NCI-H1105 treated with DMSO at 0.1 percent for 48 hours (cell line): ENCODE results near the gene BMP7.
"Not testable (repeated sequence)": the region's sequence is repeated elsewhere in the genome, so short reads cannot be mapped to it uniquely, and the experiment has no call there.

ENCODE experiments used
- DNase-seq: peaks from one replicate; lab custom pipeline; 2025; lab: John Stamatoyannopoulos, UW

Gene BMP7

DNA sequence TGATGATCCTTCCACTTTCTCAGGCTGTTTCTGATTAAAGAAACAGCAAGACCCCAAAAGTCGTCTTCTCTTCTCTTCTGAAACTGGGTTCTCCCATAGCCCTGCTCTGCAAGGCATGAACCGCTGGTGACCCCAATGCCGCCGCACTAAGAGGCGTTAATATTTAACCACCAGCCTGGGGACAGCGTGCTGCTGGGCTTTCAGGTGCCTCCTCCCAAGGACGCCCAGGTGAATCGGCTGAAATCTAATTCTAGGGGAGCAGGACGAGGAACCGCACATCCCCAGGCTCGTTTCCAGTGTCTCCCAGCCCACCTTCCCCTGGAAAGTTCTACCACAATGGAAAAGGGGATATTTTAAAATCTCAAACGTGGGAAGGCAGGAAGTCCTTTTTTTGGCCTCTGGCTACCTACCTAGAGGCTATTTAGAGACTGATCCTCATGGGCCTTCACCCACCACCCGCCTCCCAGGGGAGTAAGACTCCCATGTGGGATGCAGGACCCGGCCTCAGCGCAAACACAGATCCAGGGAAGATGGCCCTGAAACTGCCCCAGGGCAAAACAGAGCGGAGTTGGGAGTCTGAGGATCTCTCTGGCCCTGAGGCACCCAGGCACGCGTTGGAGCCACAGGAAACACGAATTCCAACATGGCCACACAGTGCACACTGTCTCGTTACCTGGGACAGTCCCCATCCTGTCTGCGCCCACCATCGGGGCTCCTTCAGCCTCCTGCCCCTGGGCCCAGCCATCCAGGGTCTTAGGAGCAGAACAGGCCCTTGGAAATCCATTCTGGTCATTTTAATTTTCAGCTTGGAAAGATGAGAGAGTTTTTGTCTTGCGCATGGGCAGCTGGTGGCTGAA, 56.2 kb downstream of the BMP7 start:
- no peak for DNase-seq

DNA sequence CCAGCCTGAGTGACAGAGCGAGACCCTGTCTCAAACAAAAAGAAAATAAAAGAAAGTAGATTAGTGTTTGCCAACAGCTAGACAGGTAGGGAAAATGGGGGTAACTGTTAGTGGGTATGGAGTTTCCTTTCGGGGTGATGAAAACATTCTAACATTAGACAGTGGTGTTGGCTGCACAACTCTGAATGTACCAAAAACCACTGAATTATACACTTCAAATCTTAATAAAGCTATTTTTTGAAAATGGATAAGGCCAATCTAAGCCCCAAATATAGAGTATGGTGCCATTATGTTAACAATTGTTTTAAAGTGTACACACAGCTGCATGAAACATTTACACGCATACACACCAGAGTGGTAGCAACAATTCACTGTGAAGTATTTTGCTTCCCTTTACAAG, 57.0 kb downstream of the BMP7 start:
- no peak for DNase-seq

DNA sequence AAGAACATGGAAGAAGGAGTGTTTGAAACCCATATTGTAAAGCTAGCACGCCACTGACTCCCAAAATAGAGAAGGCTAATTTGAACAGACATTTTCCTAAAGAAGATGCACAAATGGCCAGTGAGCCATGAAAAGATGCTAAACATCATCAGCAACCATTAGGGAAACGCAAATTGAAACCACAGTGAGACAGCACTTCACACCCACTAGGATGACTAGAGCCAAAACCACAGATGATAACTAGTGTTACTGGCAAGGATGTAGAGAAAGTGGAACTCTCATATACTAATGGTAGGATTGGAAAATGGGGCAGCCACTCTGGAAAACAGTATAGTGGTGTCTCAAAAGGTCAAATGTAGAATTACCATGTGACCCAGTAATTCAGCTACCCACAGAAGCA, 58.2 kb downstream of the BMP7 start:
- DNase-seq: no peak

DNA sequence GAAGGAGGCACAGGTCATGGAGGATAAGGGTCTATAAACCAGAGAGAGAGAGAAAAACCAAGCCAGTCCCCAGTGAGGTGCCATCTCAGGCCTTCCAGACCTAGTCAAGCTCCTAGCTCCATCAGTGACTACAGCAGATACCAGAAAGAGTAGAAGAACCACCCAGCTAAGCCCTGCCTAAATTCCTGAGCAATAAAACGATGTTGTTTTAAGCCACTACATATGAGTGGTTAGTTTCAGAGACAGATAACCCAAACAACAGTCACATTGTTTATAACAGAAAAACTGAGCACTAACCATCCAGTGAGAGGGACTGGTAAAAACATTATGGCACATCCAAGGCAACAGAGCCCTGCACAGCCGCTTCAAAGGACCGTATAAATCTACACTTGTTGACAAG, 59.2 kb downstream of the BMP7 start:
- no peak for DNase-seq

DNA sequence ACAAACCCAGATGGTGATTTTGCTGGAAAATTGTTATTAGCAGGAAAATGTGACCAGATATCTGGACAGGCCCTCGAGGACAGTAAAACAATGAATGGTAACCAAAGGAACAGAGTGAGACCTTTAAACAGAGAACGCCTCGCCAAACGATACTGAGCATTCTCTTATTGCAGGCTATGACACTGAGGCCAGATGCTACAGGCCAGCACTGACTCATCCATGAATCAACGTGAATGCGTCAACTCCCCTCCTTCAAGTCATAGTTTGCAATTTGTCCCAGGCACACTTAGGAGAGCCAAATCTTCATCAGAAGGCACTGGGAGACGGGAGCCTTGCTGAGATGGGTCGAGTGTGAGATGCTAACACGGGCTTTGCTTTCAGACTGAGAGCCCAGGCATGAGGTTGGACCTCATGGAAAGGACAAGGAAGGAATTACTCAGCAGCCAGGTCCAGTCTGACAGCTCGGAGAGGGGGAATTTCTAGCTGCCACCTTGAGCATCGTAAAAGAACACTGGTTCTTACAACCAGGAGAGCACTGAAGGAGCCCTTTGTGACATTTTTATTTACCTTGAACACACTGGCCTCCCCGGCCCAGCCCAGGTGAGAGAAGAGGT, 60.7 kb downstream of the BMP7 start:
- no peak for DNase-seq

DNA sequence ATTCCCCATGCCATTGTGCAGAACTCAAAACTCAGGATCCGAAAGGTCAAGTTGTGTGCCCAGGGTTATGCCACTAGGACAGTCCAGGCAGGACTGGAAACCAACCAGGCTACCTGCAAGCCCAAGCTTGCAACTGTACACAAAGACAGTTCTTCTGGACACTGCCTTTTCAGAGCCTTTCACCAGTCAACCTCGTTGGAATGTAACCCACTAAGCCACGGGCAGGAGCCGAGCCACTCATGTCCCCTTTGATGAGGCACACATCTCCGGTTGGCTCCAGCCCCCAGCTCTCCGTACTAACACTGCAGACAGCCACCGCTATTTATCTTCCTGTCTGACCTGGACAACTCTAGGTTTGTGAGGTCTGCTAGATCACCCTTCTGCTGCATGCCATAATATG, 62.5 kb downstream of the BMP7 start:
- no peak for DNase-seq

DNA sequence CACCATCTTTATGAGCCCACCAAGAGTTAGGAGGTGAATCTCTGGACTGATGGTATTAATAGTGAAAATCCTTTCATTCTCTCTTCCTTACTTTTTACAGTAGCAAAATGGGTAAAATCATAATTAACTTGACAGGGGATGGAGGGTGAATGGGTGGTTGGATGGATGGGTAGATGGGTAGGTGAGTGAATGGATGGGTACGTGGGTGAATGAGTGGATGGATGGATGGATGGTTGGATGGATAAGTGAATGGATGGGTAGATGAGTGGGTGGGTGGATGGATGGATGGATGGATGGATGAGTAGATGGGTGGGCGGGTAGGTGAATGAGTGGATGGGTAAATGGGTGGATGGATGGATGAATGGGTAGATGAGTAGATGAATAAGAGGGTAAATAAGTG, 63.2 kb downstream of the BMP7 start:
- no peak for DNase-seq

DNA sequence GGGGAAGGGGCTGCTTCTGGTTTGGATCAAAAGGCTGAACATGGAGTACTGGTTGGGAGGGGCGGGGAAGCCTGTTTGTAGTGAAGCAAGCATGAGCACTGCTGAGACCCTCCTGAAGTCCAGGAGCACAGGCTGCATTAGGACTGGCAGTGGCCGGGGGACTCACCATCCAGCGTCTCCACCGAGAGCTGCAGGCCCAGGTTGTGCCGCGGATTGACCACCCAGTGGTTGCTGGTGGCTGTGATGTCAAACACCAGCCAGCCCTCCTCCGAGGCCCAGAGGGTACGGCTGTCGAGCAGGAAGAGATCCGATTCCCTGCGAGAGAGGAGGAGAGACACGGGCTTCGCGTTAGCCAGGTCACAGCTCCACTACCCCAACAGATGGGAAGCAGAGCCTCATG, 64.1 kb downstream of the BMP7 start:
- no peak for DNase-seq

DNA sequence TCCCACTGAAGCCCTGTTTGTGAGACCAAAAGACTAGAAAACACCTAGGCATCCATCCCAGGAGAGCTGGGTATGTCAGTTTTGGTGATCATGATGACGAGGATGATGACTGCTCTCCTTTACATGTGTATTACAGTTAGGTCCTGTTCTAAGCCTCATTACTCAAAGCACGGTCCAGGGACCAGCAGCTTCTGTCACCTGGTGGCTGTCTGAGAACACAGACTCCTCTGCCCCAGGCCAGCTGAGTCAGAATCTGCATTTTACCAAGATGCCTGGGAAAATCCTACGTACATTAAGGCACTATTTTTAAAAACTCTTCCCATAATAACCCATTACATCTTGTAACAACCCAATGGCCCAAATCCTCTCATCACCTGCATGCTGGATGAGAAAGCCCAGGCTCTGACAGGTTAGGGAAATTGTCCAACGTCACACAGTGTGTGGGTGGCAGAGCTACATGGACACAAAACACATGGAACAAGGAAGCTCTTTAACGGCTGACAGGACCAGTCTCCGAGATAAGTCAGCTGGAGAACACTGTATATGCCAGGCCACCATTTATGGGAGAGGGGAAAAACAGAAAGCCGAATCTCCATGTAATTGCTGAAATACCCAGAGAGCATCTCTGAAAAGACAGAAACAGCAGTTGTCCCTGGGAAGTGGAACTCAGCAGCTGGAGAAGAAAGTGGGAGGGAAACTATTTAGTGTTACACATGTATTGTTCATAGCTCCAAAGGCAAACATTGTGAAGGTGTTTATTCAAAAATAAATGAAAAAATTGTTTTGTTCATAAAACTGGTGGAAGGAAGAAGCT, 65.4 kb downstream of the BMP7 start:
- no peak for DNase-seq

DNA sequence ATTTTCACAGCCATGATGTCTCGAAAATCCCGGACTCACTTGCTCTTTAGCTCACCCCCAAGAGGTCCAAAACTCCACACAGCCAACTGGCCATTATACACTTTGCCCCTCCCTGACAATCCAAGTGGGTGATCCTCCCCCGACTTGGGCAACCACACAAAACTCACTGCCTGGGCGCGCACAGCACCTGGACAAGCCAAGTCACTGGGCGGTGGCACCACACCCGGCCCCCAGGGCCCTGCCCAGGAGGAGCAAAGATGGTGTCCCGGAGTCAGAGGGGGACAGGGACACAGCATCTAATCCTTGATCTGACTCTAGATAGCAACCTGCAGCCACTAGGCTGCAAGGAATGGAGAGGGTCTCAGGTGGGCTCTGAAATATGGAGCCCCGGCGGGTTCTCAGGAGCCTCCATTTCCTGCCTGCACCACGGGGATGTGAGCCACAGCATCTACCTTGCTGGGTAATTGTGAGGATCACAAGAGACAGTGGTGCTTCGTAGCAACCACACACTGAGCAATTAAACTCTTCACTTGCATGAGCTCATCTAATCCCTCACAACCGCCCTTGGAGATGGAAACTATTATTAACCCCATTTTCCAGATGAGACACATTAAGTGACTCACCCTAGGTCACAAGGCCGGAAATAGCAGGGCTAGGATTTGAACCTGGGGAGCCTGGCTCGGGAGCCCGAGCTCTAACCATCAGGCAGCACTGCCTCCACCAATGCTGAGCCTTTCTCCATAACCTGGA, 66.6 kb downstream of the BMP7 start:
- DNase-seq: no peak

DNA sequence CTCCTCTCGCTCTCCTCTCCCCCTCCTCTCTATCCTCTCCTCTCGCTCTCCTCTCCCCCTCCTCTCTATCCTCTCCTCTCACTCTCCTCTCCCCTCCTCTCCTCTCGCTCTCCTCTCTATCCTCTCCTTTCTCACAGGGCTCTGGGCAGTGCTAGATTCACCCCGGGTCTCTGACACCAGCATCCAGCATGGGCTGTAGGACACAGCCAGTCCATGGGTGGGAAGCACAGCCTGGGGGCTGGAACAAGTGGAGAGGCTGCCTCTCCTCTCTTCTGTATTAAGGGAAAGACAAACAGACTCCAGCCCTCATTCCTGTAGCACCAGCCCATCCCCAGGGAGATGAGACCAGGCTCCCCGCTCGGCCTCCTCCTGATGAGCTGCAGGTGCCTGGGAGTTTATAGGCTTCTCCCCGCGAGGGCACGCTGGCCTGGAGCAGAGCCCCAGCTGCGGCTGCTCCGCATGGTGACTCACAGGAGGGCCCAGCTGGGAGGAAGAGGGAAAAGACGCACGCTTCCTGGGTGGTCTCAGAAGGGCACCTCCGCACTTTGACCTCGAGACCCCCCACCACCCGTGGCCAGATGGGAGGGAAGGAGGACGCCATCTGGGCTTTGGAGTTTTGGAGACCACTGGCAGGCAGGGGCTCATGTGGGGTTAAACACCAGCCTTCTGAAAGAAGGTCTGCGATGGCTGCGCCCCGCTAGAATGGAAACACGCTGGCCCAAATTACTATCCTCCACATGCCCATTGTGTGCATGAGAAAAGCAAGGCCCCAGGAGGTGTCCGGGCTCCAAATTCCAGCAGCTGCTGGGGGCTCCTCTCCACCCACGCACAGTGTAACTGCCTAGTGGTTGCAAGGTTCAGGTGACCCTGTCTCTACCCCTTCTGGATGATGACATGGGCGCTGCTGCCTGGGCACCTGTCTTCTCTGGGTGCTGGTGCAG, 68.0 kb downstream of the BMP7 start:
- no peak for DNase-seq

DNA sequence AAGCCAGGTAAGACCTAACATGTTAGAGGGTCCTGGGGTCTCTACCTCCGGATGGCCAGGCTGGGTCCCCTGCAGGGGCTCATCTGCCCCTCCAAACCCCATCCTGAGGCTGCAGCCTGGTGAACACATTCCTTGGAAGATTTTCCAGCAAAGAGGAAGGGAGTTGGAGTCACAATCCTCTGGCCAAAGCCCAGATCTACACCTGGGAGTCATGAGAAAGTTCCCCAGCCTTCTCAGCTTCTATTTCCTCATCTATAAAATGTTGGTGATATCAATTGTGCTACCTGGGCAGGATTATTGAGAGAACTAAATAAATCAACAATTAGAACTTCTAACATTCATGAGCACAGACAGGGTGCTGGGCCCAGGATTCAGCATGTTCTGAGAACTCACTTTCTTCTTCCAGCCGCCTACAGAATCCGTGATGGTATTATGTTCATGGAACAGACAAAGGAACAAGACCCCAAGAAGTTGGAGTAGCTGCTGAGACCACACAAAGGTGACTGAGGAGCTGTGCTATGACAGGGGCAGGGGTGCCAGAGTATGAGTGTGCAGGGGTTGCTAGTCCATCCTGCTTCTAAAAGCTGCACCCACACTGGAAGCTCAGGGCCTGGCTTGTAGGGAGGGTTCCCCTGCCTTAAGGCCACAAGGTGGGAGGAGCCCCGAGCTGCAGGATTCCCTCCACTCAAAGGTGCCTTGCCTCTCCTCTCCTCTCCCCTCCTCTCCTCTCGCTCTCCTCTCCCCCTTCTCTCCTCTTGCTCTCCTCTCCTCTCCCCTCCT, 68.9 kb downstream of the BMP7 start:
- no peak for DNase-seq

DNA sequence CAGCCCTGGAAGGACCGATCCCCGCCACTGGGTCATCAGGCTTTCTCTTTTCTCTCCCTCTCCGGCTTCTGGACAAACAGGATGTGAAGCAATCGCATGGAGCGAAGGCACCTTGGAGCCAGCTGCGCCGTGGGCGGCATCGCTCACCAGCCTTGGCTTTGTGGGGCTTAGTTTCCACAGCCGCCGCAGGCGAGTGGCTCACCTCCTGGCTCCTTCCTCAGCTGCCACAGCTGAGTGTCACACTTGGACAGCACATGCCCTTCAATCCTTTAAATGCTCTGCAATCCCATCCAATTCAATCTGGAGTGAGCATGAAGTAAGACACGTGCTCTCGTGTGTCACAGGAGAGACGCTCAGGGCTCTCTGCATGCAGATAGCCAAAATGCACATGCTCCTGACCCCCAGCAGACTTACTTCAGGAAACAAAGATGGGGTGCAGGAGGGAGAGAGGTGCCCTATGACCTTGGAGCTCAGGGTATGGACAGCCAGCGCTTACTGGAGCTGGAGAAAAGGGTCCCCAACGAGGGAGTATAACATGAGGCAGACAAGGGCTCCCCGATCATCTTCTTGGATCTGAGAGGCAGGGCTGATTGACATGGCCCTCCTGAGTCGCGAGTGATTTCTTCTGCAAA, 70.9 kb downstream of the BMP7 start:
- DNase-seq: no peak

DNA sequence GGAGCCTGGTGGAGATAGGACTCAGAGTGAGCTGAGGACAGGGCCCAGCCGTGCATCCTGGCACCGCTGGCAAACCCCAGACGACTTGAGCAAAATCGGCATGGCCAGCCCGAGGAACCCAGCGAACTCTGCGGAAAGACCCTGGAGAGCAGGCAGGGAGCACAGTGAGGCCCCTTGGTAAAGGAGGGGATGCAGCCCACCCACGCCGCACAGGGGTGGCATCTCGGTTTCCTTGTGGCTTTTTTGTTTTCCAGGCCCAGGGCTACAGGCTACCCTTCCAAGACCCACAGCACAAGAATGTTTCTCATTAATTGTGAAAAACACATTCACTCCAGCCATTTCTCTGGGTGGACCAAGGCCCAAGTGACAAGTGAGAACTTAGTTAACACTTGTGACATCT, 71.4 kb downstream of the BMP7 start:
- no peak for DNase-seq

DNA sequence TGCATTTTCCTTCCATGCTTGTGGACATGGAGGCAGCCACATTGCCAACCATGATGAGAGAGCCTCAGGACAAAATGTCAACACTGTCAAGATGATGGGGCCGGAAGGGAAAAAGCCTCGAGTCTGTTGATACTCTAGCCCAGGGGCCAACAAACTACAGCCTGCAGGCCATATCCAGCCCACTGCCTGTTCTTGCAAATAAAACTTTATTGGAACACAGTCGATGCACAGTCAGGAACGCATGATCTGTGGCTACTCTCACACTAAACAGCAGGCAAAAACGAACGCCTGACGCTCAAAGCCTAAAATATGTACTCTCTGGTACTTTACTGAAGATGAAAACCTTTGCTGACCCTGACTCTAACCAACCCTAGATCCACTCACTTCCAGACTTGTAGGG, 72.3 kb downstream of the BMP7 start:
- no peak for DNase-seq

DNA sequence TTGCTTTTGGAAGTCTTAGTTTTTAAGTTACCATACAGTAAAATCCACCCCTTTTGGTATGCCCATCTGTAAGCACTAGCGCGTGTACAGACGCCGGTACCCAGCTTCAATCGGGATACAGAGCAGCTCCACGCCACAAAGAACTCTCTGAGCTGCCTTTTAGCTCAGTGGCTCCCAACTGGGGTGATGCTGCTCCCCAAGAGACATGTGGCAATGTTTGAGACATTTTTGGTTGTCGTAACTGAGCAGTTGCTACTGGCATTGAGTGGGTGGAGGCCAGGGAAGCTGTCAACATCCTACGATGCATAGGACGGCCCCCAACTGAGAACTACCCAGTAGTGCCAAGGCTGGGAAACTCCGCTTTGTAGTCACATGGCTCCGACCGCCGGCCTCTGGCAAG, 73.3 kb downstream of the BMP7 start:
- no peak for DNase-seq

DNA sequence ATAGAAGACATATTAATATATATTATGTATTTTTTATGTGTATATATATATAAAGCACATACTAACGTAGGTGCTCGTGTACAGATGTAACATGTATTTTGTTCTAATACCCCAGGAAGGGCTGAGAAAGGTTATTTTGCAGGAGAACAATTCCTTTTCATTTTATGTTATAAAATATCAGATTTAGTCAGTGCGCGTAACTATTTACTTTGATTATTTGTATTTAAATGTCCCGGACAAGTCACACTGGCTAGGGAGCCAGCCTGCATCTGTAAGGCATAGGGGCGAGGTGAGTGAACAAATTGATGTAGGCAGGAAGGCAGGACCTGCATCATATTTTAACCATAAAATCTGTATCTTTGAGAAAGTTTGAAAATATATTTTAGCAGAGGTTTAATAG, 74.1 kb downstream of the BMP7 start:
- no peak for DNase-seq

DNA sequence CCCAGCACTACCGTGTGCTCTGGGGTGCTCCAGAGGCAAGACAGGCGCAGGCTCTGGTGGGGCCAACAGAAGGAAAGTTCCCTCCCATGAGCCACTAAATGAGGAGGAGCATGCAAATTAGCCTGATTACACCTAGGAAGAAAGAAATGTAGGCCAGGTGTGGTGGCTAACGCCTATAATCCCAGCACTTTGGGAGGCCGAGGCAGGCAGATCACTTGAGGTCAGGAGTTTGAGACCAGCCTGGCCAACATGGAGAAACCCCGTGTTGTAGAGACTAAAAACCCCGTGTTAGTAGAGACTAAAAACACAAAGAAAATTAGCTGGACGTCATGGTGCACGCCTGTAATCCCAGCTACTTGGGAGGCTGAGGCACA, 75.2 kb downstream of the BMP7 start:
- not testable (repeated sequence) for DNase-seq

DNA sequence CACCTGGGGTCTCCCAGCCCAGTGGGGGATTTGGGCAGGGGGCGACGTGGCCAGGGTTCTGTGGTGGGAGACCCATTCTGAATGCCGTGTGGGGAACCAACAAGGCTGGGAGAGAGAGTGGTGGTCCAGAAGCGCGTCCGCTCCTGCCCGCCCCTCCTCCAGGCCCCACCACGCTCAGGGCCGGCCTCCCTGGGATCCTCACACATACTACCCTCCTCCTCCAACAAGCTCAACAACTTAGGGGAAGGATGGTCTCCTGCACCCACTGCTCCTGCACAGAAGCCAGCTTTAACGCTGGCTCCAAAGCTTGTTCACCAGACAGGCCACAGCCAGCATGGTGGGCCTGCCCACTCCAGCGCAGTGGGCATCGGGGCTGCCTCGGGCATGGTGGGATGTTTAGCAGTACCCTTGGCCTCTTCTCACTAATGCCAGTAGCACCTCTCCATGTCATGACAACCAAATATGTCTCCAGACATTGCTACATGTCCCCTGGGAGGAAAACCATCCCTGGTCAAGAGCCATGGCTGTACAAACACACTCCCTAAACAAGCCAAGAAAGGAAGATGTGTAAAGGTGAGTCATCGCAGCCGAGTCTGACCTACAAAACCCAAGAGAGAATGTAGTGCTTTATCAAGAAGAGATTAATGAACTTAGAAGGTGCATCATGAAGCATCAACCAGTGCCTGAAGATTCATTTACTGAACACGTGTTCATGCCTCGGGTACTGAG, 75.7 kb downstream of the BMP7 start:
- no peak for DNase-seq
